ENCODE measurements around the gene AOC3. TPM values are rescaled to one million over a fixed set of nuclear protein-coding genes. Genes with fewer than 3 reads are reported as not detected.

AOC3 gene
- total and polyA plus RNA-seq, 2 of the 13 experiments (the other 11 are each of a cell fraction or from before 2014, with no cell fraction given), result 8.7 to 51.7 TPM

DNA sequence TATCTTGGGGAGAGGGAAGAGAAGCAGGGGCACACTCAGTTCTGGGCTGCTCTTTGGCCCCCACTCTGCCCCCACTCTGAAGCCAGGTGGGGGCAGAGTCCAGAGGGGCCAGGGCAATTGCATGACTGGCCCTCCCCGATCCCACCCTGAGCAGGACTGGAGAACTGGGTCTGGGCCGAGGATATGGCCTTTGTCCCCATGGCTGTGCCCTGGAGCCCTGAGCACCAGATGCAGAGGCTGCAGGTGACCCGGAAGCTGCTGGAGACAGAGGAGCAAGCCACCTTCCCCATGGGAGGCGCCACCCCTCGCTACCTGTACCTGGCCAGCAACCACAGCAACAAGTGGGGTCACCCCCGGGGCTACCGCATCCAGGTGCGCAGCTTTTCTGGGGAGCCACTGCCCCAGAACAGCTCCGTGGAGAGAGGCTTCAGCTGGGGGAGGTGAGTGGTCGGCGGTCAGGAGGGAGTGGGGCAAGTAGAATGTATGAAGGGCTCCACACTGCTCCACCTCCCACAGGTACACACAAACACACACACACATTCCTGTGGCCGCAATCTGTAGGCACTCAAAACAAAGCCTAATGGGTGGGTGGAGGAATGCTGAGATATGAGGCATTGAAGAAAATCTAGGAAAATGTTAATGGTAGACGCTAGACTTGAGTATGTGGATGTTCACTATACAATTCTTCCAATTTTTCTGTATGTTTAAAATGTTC is 21.4 kb downstream of the AOC3 start (continued):
- TF ChIP-seq, protein P1, sequence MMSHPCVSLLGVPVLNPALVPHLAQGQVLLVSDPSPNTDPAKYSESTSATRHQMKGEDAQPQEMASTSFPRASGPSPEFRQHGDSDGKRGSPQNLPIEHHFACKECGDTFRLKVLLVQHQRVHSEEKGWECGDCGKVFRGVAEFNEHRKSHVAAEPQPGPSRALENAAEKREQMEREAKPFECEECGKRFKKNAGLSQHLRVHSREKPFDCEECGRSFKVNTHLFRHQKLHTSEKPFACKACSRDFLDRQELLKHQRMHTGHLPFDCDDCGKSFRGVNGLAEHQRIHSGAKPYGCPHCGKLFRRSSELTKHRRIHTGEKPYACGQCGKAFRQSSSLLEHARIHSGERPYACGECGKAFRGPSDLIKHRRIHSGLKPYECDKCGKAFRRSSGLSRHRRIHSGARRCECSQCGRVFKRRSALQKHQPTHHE (CRISPR knock-in tag; IDR thresholded peaks at IDR 0.05; ENCODE audit: borderline replicate concordance), result no peak
- no peak for TF ChIP-seq MXD3 (CRISPR knock-in tag; IDR thresholded peaks at IDR 0.05)
- TF ChIP-seq ATF7 (IDR thresholded peaks at IDR 0.05), result no peak
- no peak for TF ChIP-seq ATF7 (CRISPR knock-in tag; IDR thresholded peaks at IDR 0.05)
- TF ChIP-seq YY1 (IDR thresholded peaks at IDR 0.05; ENCODE audit: insufficient read depth, insufficient replicate concordance, low read depth, low read length), result no peak
- no peak for TF ChIP-seq ZNF431 (CRISPR knock-in tag; IDR thresholded peaks at IDR 0.05; ENCODE audit: borderline replicate concordance, low read depth)
- no peak for TF ChIP-seq SATB2 (CRISPR knock-in tag; IDR thresholded peaks at IDR 0.05)
- no peak for TF ChIP-seq SNAPC2 (CRISPR knock-in tag; IDR thresholded peaks at IDR 0.05)
- no peak for TF ChIP-seq TFAP4 (IDR thresholded peaks at IDR 0.05; ENCODE audit: borderline replicate concordance, low read depth)
- TF ChIP-seq ZNF766 (CRISPR knock-in tag; IDR thresholded peaks at IDR 0.05; ENCODE audit: borderline replicate concordance), result no peak
- TF ChIP-seq ZNF367 (CRISPR knock-in tag; IDR thresholded peaks at IDR 0.05; ENCODE audit: borderline replicate concordance), result no peak
- TF ChIP-seq DNMT1 (CRISPR knock-in tag; IDR thresholded peaks at IDR 0.05), result no peak
- TF ChIP-seq, protein P2, sequence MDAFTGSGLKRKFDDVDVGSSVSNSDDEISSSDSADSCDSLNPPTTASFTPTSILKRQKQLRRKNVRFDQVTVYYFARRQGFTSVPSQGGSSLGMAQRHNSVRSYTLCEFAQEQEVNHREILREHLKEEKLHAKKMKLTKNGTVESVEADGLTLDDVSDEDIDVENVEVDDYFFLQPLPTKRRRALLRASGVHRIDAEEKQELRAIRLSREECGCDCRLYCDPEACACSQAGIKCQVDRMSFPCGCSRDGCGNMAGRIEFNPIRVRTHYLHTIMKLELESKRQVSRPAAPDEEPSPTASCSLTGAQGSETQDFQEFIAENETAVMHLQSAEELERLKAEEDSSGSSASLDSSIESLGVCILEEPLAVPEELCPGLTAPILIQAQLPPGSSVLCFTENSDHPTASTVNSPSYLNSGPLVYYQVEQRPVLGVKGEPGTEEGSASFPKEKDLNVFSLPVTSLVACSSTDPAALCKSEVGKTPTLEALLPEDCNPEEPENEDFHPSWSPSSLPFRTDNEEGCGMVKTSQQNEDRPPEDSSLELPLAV (CRISPR knock-in tag; conservative IDR thresholded peaks at IDR 0.05; ENCODE audit: low read depth), result no peak
- TF ChIP-seq GPN1 (CRISPR knock-in tag; IDR thresholded peaks at IDR 0.05; ENCODE audit: borderline replicate concordance), result no peak
- TF ChIP-seq NONO (IDR thresholded peaks at IDR 0.05), result no peak
- no peak for TF ChIP-seq NONO (CRISPR knock-in tag; conservative IDR thresholded peaks at IDR 0.05)
- TF ChIP-seq ZBTB42 (CRISPR knock-in tag; IDR thresholded peaks at IDR 0.05), result no peak
- TF ChIP-seq, protein P3, sequence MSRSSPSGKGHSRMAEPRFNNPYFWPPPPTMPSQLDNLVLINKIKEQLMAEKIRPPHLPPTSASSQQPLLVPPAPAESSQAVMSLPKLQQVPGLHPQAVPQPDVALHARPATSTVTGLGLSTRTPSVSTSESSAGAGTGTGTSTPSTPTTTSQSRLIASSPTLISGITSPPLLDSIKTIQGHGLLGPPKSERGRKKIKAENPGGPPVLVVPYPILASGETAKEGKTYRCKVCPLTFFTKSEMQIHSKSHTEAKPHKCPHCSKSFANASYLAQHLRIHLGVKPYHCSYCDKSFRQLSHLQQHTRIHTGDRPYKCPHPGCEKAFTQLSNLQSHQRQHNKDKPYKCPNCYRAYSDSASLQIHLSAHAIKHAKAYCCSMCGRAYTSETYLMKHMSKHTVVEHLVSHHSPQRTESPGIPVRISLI (CRISPR knock-in tag; IDR thresholded peaks at IDR 0.05; ENCODE audit: borderline replicate concordance), result no peak
- no peak for TF ChIP-seq ZNF737 (CRISPR knock-in tag; IDR thresholded peaks at IDR 0.05; ENCODE audit: borderline replicate concordance)
- TF ChIP-seq JDP2 (CRISPR knock-in tag; IDR thresholded peaks at IDR 0.05; ENCODE audit: borderline replicate concordance), result no peak
- TF ChIP-seq ZNF563 (CRISPR knock-in tag; IDR thresholded peaks at IDR 0.05), result no peak
- TF ChIP-seq ZNF331 (CRISPR knock-in tag; IDR thresholded peaks at IDR 0.05), result no peak
- no peak for TF ChIP-seq ZNF333 (CRISPR knock-in tag; IDR thresholded peaks at IDR 0.05; ENCODE audit: borderline replicate concordance)
- TF ChIP-seq ADNP (CRISPR knock-in tag; IDR thresholded peaks at IDR 0.05), result no peak
- TF ChIP-seq ZNF484 (CRISPR knock-in tag; IDR thresholded peaks at IDR 0.05; ENCODE audit: borderline replicate concordance, low read depth), result no peak

Data from HepG2 (cell line).